ENCODE data around the gene ZBTB17. TPM values are rescaled to one million over a fixed set of nuclear protein-coding genes. Genes with fewer than 3 reads are reported as not detected.

The ZBTB17 gene
- total and polyA plus RNA-seq, 10 of the 15 experiments (the other 5 are each of a cell fraction or from before 2014, with no cell fraction given): 0.87 to 59.4 (median 38.7) TPM

DNA sequence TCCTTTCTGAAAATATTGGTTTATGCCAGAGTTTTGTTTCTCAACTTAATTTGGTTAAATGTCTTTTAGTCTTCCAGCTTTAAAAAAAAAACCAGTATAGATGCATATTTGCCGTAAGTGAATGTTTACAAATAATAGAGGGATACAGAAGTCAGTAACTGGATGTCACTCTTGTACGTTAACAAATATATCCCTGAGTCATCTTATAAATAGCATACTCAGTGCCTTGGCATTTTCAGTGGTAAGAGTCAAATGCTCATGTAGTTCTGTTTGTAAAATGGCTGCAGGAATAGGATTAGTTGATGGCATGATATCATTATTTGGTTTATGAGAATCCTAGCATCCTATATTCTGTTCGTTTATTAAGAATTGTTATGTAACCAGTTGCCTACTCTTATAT lies 73.0 kb downstream of the ZBTB17 start:
- no peak for FAIRE-seq
- ChIA-PET CTCF (interaction anchor here (0.6 to 1.5 kb wide), 4 partner anchors 15 to 44 kb away, joined by 3 to 4 read pairs (median 4); no protein-coding TSS in a partner anchor), RAD21 (ENCODE audit: unreplicated experiment) (no interaction called here), POLR2A (interaction anchor here (1.1 kb wide), 1 partner anchor 25 kb away, joined by 3 read pairs; no protein-coding TSS in a partner anchor), SMC1A (ENCODE audit: uncharacterized antibody, unreplicated experiment) (interaction anchor here (1.2 to 1.9 kb wide), 4 partner anchors 8 to 87 kb away, joined by 3 to 8 read pairs (median 4); no protein-coding TSS in a partner anchor)
- ATAC-seq: no peak
- 98% methylated on average over 3 of the region's 3 CpGs for WGBS (ENCODE audit: insufficient coverage, insufficient replicate concordance, low lambda C conversion rate, missing lambda C conversion rate)
- intact Hi-C loops (cut with micrococcal nuclease; ENCODE audit: unreplicated experiment): no loop called here
- no peaks in the 10 kb centered on the region for H3K9me3 ChIP-seq (replicated peaks; ENCODE audit: control insufficient read depth, insufficient read depth, low read length)
- no peaks in the 10 kb centered on the region; the same call in 1 of the 2 replicates for H3K4me1 ChIP-seq (ENCODE audit: control insufficient read depth, insufficient read depth, low read length)
- no peak overlapping the region for H3K4me3 ChIP-seq
- no peaks in the 10 kb centered on the region for H3K27me3 ChIP-seq (replicated peaks in 1 of 2; ENCODE audit: control insufficient read depth in 2 of 2, insufficient read depth in 2 of 2, low read length in 1 of 2)
- H3K9ac ChIP-seq (ENCODE audit: control insufficient read depth, insufficient read depth, low read length): no peak overlapping the region
- no peaks in the 10 kb centered on the region for H4K20me1 ChIP-seq (ENCODE audit: control insufficient read depth, insufficient read depth)
- peaks cover 66% of the 10 kb centered on the region for H3K79me2 ChIP-seq (ENCODE audit: control insufficient read depth, insufficient read depth, low read length)
- in situ Hi-C loops (cut with MboI): no loop called here
- no peak for DNase-seq (ENCODE audit: low read depth, low spot score)
- no TSS peak for BruUV-seq (replicated peaks)
- H2AFZ ChIP-seq (ENCODE audit: control insufficient read depth, low read depth, low read length): no peak overlapping the region
- H3K4me2 ChIP-seq (ENCODE audit: control insufficient read depth, insufficient read depth): no peak overlapping the region
- H3K27ac ChIP-seq (ENCODE audit: control insufficient read depth, insufficient read depth): no peak overlapping the region
- TF ChIP-seq EED (IDR thresholded peaks at IDR 0.05; ENCODE audit: low read depth): no peak
- no peak for TF ChIP-seq SREBF2 (IDR thresholded peaks at IDR 0.05; ENCODE audit: low read length)
- no peak for TF ChIP-seq RFX5 (IDR thresholded peaks at IDR 0.05; ENCODE audit: low read depth, low read length)
- TF ChIP-seq, protein P1, sequence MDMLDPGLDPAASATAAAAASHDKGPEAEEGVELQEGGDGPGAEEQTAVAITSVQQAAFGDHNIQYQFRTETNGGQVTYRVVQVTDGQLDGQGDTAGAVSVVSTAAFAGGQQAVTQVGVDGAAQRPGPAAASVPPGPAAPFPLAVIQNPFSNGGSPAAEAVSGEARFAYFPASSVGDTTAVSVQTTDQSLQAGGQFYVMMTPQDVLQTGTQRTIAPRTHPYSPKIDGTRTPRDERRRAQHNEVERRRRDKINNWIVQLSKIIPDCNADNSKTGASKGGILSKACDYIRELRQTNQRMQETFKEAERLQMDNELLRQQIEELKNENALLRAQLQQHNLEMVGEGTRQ (IDR thresholded peaks at IDR 0.05; ENCODE audit: borderline replicate concordance, low read depth, low read length): no peak
- TF ChIP-seq ZNF384 (IDR thresholded peaks at IDR 0.05; ENCODE audit: borderline replicate concordance, low read depth, low read length): no peak
- TF ChIP-seq NRF1 (conservative IDR thresholded peaks at IDR 0.05; ENCODE audit: low read depth, low read length): no peak
- TF ChIP-seq SIX5 (IDR thresholded peaks at IDR 0.05; ENCODE audit: low read depth, low read length, severe bottlenecking): no peak
- no peak for TF ChIP-seq KAT2A (conservative IDR thresholded peaks at IDR 0.05; ENCODE audit: control insufficient read depth, low read depth, low read length)
- no peak for TF ChIP-seq NFXL1 (IDR thresholded peaks at IDR 0.05; ENCODE audit: borderline replicate concordance)
- H3K36me3 ChIP-seq (ENCODE audit: control insufficient read depth in 2 of 2, insufficient read depth in 2 of 2, low read length in 1 of 2): peaks cover 1 to 3% of the 10 kb centered on the region in 2 experiments; a peak in 3 of 4 replicates
